ENCODE measurements around the gene TMEM131.
"Not testable (repeated sequence)": the region's sequence is repeated elsewhere in the genome, so short reads cannot be mapped to it uniquely, and the experiment has no call there.

Gene TMEM131

GRCh38 chr2:97853057-97853456 is 142.7 kb downstream of the TMEM131 start:
- not testable (repeated sequence) for DNase-seq

- DNase-seq: no peak
Measured at GRCh38 chr2:97851172-97851571, 144.6 kb downstream of the TMEM131 start.

GRCh38 chr2:97849881-97850528 is 145.7 kb downstream of the TMEM131 start:
- DNase-seq: no peak

- no peak for DNase-seq
Measured at GRCh38 chr2:97848306-97848705, 147.4 kb downstream of the TMEM131 start.

- DNase-seq: not testable (repeated sequence)
Measured at GRCh38 chr2:97846716-97847115, 149.0 kb downstream of the TMEM131 start.

- no peak for DNase-seq
Measured at GRCh38 chr2:97845818-97846217, 149.9 kb downstream of the TMEM131 start.

- DNase-seq: no peak
Measured at GRCh38 chr2:97845133-97845532, 150.6 kb downstream of the TMEM131 start.

GRCh38 chr2:97844311-97844859 is 151.4 kb downstream of the TMEM131 start:
- DNase-seq: no peak

- DNase-seq: no peak
Measured at GRCh38 chr2:97840198-97840597, 155.6 kb downstream of the TMEM131 start.

GRCh38 chr2:97834610-97835009 is 161.1 kb downstream of the TMEM131 start:
- DNase-seq: no peak

GRCh38 chr2:97831121-97831520 is 164.6 kb downstream of the TMEM131 start:
- DNase-seq: no peak

GRCh38 chr2:97829255-97829654 is 166.5 kb downstream of the TMEM131 start:
- DNase-seq: not testable (repeated sequence)

GRCh38 chr2:97827013-97827412 is 168.7 kb downstream of the TMEM131 start:
- DNase-seq: not testable (repeated sequence)

GRCh38 chr2:97826266-97826847 is 169.4 kb downstream of the TMEM131 start:
- DNase-seq: not testable (repeated sequence)

- not testable (repeated sequence) for DNase-seq
Measured at GRCh38 chr2:97824011-97824410, 171.7 kb downstream of the TMEM131 start.

GRCh38 chr2:97821862-97822261 is 173.9 kb downstream of the TMEM131 start:
- DNase-seq: not testable (repeated sequence)

GRCh38 chr2:97819754-97820153 is 176.0 kb downstream of the TMEM131 start:
- no peak for DNase-seq

GRCh38 chr2:97816411-97816810 is 179.3 kb downstream of the TMEM131 start:
- DNase-seq: no peak

GRCh38 chr2:97812931-97813330 is 182.8 kb downstream of the TMEM131 start:
- no peak for DNase-seq

- DNase-seq: no peak
Measured at GRCh38 chr2:97808816-97809215, 186.9 kb downstream of the TMEM131 start.

- peak; percentile 86 for DNase-seq
Measured at GRCh38 chr2:97806738-97807618, 188.8 kb downstream of the TMEM131 start.

- DNase-seq: no peak
Measured at GRCh38 chr2:97805776-97806175, 190.0 kb downstream of the TMEM131 start.

- DNase-seq: no peak
Measured at GRCh38 chr2:97801028-97801427, 194.7 kb downstream of the TMEM131 start.

Data from stimulated activated CD4-positive, alpha-beta T cell treated with anti-CD3 and anti-CD28 coated beads, Interleukin-15, amount 100 ng/mL, for 24 hours (primary cell).